Ovary (tissue), 9 donors: ENCODE data around the gene ASPSCR1. TPM values are rescaled to one million over a fixed set of nuclear protein-coding genes. Genes with fewer than 3 reads are reported as not detected.

Source experiments
- DNase-seq, 5 donors: peaks; one replicate each; pipeline ENCODE4 v3.0.0-alpha.2; 2019 to 2020
- H3K27ac ChIP-seq, 2 donors: fragments of 200-600 bp; one replicate each; pipeline versions ENCODE4 v1.5.1 to v1.8.0; 2019 to 2022
- H3K27me3 ChIP-seq: fragments of 200-600 bp; one replicate; pipeline ENCODE4 v1.8.0; 2022
- H3K36me3 ChIP-seq: fragments of 200-600 bp; sonication (generic); one replicate; pipeline ENCODE4 v1.5.1; 2019
- H3K4me1 ChIP-seq: one replicate; pipeline ENCODE4 v1.8.1; 2013; ENCODE audit warnings: mild to moderate bottlenecking, moderate library complexity; ENCODE audit not compliant: insufficient read depth
- H3K4me3 ChIP-seq: fragments of 200-600 bp; sonication (generic); one replicate; pipeline ENCODE4 v1.5.1; 2017
- H3K9me3 ChIP-seq, 2 donors: fragments of 200-600 bp in 1 of 2; sonication (generic) in 1 of 2; one replicate each; pipeline versions ENCODE4 v1.5.1 to v1.8.1; 2013 to 2019; ENCODE audit warnings: mild to moderate bottlenecking in 1 of 2, moderate library complexity in 1 of 2
- CTCF ChIP-seq, 3 donors: fragments of 450-650 bp in 2 of 3; fragments of 200-600 bp in 1 of 3; IDR thresholded peaks; one replicate each; pipeline versions ENCODE4 v1.5.1 to v1.8.0; 2016 to 2022; ENCODE audit warnings: antibody characterized with exemption in 3 of 3, mild to moderate bottlenecking in 1 of 3
- EP300 ChIP-seq: sonication (generic); formaldehyde crosslinking; IDR thresholded peaks from one replicate; pipeline ENCODE4 v1.6.1; 2017; ENCODE audit warnings: antibody characterized with exemption
- POLR2A ChIP-seq: fragments of 450-650 bp; IDR thresholded peaks from one replicate; pipeline ENCODE4 v1.6.1; 2017; ENCODE audit warnings: antibody characterized with exemption, mild to moderate bottlenecking, moderate library complexity
- WGBS, 3 donors: extraction: QIAGEN DNeasy Blood & Tissue Kit in 1 of 3; methylation state at CpG; one replicate each; pipeline versions ENCODE4 v1.1.5 to v1.1.7; 2013 to 2017; 5-methylcytosine and 5-hydroxymethylcytosine counted together
- intact Hi-C, 4 donors: fragments of 100-400 bp; cut with DNase I; formaldehyde crosslinking; loops; one replicate each; pipeline versions ENCODE4 v1.11.0 to v1.15.1; 2022 to 2023
- polyA plus RNA-seq, 2 donors: library from polyadenylated mRNA; stranded (reverse); fragments of 200-250 nt in 1 of 2; fragments of 350-450 nt in 1 of 2; fragmentation: Illumina TruSeq in 1 of 2; extraction: RNeasy Lipid Tissue Mini Kit (QIAGEN cat#74804) in 1 of 2; gene quantifications; one replicate each; pipeline ENCODE4 v1.2.3, GENCODE V29; 2013 to 2014
- total RNA-seq, 7 donors: library from RNA; depleted of rRNA in 2 of 7; stranded (reverse); fragments of >200 nt in 2 of 7; fragmentation: NEBNext Ultra II Directional in 3 of 7; extraction: Animal tissue kit (Norgen Biotek cat#: 25700) in 3 of 7; gene quantifications; one replicate each; pipeline versions ENCODE4 v1.1.0 to v1.2.4, GENCODE V29; 2016 to 2023
- donor health status: DM: no; HTN: no; CAD: no; lungs with moderate emphysema.
- donor health status: DM: no; HTN: no; CAD: no.
- donor health status: Bipolar disorder and iron deficiency.
- donor health status: DM: yes; HTN: yes; CAD: no.
- donor health status: DM: no; HTN: no; CAD: no.
- donor health status: DM: yes; HTN: yes; CAD: no.

The ASPSCR1 gene
- total and polyA plus RNA-seq, 9 donors: 1.6 to 39.9 (median 24.3) TPM

GRCh38 chr17:82006468-82007227, 29.2 kb downstream of the ASPSCR1 start:
- no peak overlapping the region for H3K27ac ChIP-seq
- intact Hi-C loops: no loop called here
- no peaks in the 10 kb centered on the region for H3K27me3 ChIP-seq
- no peak for TF ChIP-seq POLR2A
- no peak for TF ChIP-seq EP300
- TF ChIP-seq CTCF (IDR thresholded peaks at IDR 0.05): no peak
- no peaks in the 10 kb centered on the region for H3K36me3 ChIP-seq
- no peak overlapping the region for H3K4me3 ChIP-seq
- DNase-seq: no peak
- H3K4me1 ChIP-seq: peaks cover 7% of the 10 kb centered on the region
- WGBS, 3 donors: 59 to 63% (median 62%) methylated on average over 23 to 24 of the region's 24 CpGs
- no peaks in the 10 kb centered on the region for H3K9me3 ChIP-seq

GRCh38 chr17:82007228-82007494, 29.7 kb downstream of the ASPSCR1 start:
- 71 to 85% (median 84%) methylated on average over 6 of the region's 6 CpGs for WGBS, 3 donors
- no peak for DNase-seq
- intact Hi-C loops: no loop called here
- H3K36me3 ChIP-seq: no peaks in the 10 kb centered on the region
- no peak overlapping the region for H3K4me3 ChIP-seq
- no peaks in the 10 kb centered on the region for H3K27me3 ChIP-seq
- no peak overlapping the region for H3K27ac ChIP-seq
- no peak for TF ChIP-seq CTCF (IDR thresholded peaks at IDR 0.05)
- TF ChIP-seq POLR2A: no peak
- TF ChIP-seq EP300: no peak
- peaks cover 7% of the 10 kb centered on the region for H3K4me1 ChIP-seq
- H3K9me3 ChIP-seq: no peaks in the 10 kb centered on the region

GRCh38 chr17:82007495-82008257, 30.2 kb downstream of the ASPSCR1 start:
- no peak overlapping the region for H3K4me3 ChIP-seq
- no peak overlapping the region for H3K27ac ChIP-seq
- no peak for TF ChIP-seq EP300
- TF ChIP-seq CTCF (IDR thresholded peaks at IDR 0.05): no peak
- no peak for TF ChIP-seq POLR2A
- H3K36me3 ChIP-seq: no peaks in the 10 kb centered on the region
- intact Hi-C loops: no loop called here
- no peak for DNase-seq
- peaks cover 7% of the 10 kb centered on the region for H3K4me1 ChIP-seq
- H3K9me3 ChIP-seq: no peaks in the 10 kb centered on the region
- WGBS, 3 donors: 85 to 89% (median 87%) methylated on average over 29 to 30 of the region's 30 CpGs
- no peaks in the 10 kb centered on the region for H3K27me3 ChIP-seq

- no peaks in the 10 kb centered on the region for H3K9me3 ChIP-seq
- no peaks in the 10 kb centered on the region for H3K27me3 ChIP-seq
- no peak overlapping the region for H3K4me3 ChIP-seq
- H3K36me3 ChIP-seq: no peaks in the 10 kb centered on the region
- intact Hi-C loops: no loop called here
- 89 to 92% (median 91%) methylated on average over 25 to 26 of the region's 26 CpGs for WGBS, 3 donors
- DNase-seq: no peak
- TF ChIP-seq POLR2A (no peak), CTCF (IDR thresholded peaks at IDR 0.05) (no peak), EP300 (no peak)
- peaks cover 4% of the 10 kb centered on the region for H3K4me1 ChIP-seq
- no peak overlapping the region for H3K27ac ChIP-seq
These were observed 31.0 kb downstream of the ASPSCR1 start for GRCh38 chr17:82008258-82008940.
